B cell (primary cell): Measurements from ENCODE around the gene STMP1. TPM values are rescaled to one million over a fixed set of nuclear protein-coding genes. Genes with fewer than 3 reads are reported as not detected.

ENCODE experiments used
- ATAC-seq: fragments of 200-7000 bp; cut with Tn5 transposase; one replicate; pipeline ENCODE4 v1.10.0; 2021; ENCODE audit warnings: low read depth, mild to moderate bottlenecking, moderate number of reproducible peaks, moderate library complexity
- CTCF ChIA-PET: fragments of 350-600 bp; sonication (Branson Sonifier 250); formaldehyde crosslinking; loops from one replicate; lab custom pipeline; 2021; ENCODE audit warnings: antibody characterized with exemption, inconsistent platforms; lab: Charles Lee
- POLR2A ChIA-PET: fragments of 350-600 bp; sonication (Branson Sonifier 250); formaldehyde crosslinking; loops from one replicate; lab custom pipeline; 2021; ENCODE audit warnings: antibody characterized with exemption; lab: Charles Lee
- DNase-seq: peaks from one replicate; pipeline ENCODE4 v3.0.0; 2013
- H2AFZ ChIP-seq: 2 replicates; pipeline ENCODE4 v1.6.1; 2012; ENCODE audit warnings: mild to moderate bottlenecking, low read depth, low read length; ENCODE audit not compliant: insufficient read depth, poor library complexity, severe bottlenecking
- H3K27ac ChIP-seq, 2 donors: 1 replicate in 1 of 2; 2 replicates in 1 of 2; pipeline ENCODE4 v1.5.1; 2012 to 2013; ENCODE audit warnings: low read length in 2 of 2, mild to moderate bottlenecking in 2 of 2, moderate library complexity in 1 of 2
- H3K27me3 ChIP-seq, 4 experiments: fragments of 200-600 bp in 1 of 4; sonication (generic) in 1 of 4; replicated peaks in 1 of 4; 1 replicate in 2 of 4; 2 replicates in 2 of 4; pipeline versions ENCODE4 v1.6.1 to v1.7.0; 2013 to 2016; ENCODE audit warnings: low read length in 3 of 4, mild to moderate bottlenecking in 2 of 4, mixed read lengths in 1 of 4, moderate library complexity in 1 of 4; ENCODE audit not compliant: insufficient read depth in 4 of 4, control insufficient read depth in 3 of 4; ENCODE audit errors: control extremely low read depth in 1 of 4
- H3K36me3 ChIP-seq, 2 experiments: replicated peaks in 1 of 2; 1 replicate in 1 of 2; 2 replicates in 1 of 2; pipeline versions ENCODE4 v1.6.1 to v1.7.1; 2013; ENCODE audit warnings: low read length in 1 of 2; ENCODE audit not compliant: insufficient read depth in 2 of 2, control insufficient read depth in 1 of 2; ENCODE audit errors: control extremely low read depth in 1 of 2, extremely low read depth in 1 of 2
- H3K4me1 ChIP-seq, 2 donors: fragments of 200-600 bp in 1 of 2; sonication (generic) in 1 of 2; 1 replicate in 1 of 2; 2 replicates in 1 of 2; pipeline versions ENCODE4 v1.5.1 to v1.6.1; 2013 to 2017; ENCODE audit warnings: low read length in 2 of 2; ENCODE audit not compliant: control insufficient read depth in 2 of 2, insufficient read depth in 2 of 2
- H3K4me2 ChIP-seq: replicated peaks from 2 replicates; pipeline ENCODE3; 2012; ENCODE audit warnings: mild to moderate bottlenecking, low read depth, low read length; ENCODE audit not compliant: poor library complexity, severe bottlenecking
- H3K4me3 ChIP-seq, 5 experiments: fragments of 200-600 bp in 1 of 5; sonication (generic) in 1 of 5; 1 replicate in 3 of 5; 2 replicates in 2 of 5; pipeline versions ENCODE4 v1.5.1 to v1.7.0; 2011 to 2016; ENCODE audit warnings: low read length in 4 of 5, mild to moderate bottlenecking in 4 of 5, low read depth in 2 of 5, control low read depth in 1 of 5, moderate library complexity in 1 of 5; ENCODE audit not compliant: insufficient read depth in 1 of 5; ENCODE audit errors: control extremely low read depth in 1 of 5, extremely low read depth in 1 of 5
- H3K79me2 ChIP-seq: fragments of 200-600 bp; sonication (generic); one replicate; pipeline ENCODE4 v1.6.0; 2016; ENCODE audit warnings: low read length; ENCODE audit not compliant: control insufficient read depth, insufficient read depth
- H3K9ac ChIP-seq: fragments of 200-600 bp; sonication (generic); 2 replicates; pipeline ENCODE4 v1.6.1; 2017; ENCODE audit warnings: mild to moderate bottlenecking, low read length, moderate library complexity
- H3K9me3 ChIP-seq, 3 donors: one replicate each; pipeline versions ENCODE4 v1.6.1 to v1.7.1; 2013; ENCODE audit warnings: low read length in 2 of 3; ENCODE audit not compliant: control insufficient read depth in 2 of 3, insufficient read depth in 1 of 3; ENCODE audit errors: control extremely low read depth in 1 of 3
- H4K20me1 ChIP-seq: 2 replicates; pipeline ENCODE4 v1.6.0; 2012; ENCODE audit warnings: mild to moderate bottlenecking, low read length; ENCODE audit not compliant: insufficient read depth, control insufficient read depth, poor library complexity, severe bottlenecking
- H3K27ac Mint-ChIP-seq: one replicate; pipeline ENCODE4 v1.8.0; 2021; ENCODE audit warnings: mixed read lengths
- H3K27me3 Mint-ChIP-seq: one replicate; pipeline ENCODE4 v1.8.0; 2021; ENCODE audit warnings: mixed read lengths
- H3K4me1 Mint-ChIP-seq: one replicate; pipeline ENCODE4 v1.8.0; 2021; ENCODE audit warnings: mixed read lengths
- H3K4me3 Mint-ChIP-seq: one replicate; pipeline ENCODE4 v1.8.0; 2021; ENCODE audit warnings: mixed read lengths
- H3K9me3 Mint-ChIP-seq: one replicate; pipeline ENCODE4 v1.8.0; 2022; ENCODE audit warnings: mixed read lengths; ENCODE audit not compliant: insufficient read depth
- CTCF ChIP-seq: fragments of 200-600 bp; IDR thresholded peaks from one replicate; pipeline ENCODE4 v1.8.0; 2022; ENCODE audit warnings: antibody characterized with exemption, mild to moderate bottlenecking
- EZH2 ChIP-seq: IDR thresholded peaks from 2 replicates; pipeline ENCODE4 v1.6.1; 2012; ENCODE audit warnings: borderline replicate concordance, low read depth, mild to moderate bottlenecking, moderate library complexity, low read length; ENCODE audit not compliant: insufficient read depth, poor library complexity, severe bottlenecking
- WGBS: methylation state at CpG from one replicate; pipeline ENCODE4 v1.1.5; 2013; ENCODE audit warnings: missing lambda C conversion rate; ENCODE audit not compliant: insufficient coverage; 5-methylcytosine and 5-hydroxymethylcytosine counted together
- intact Hi-C: fragments of 100-400 bp; cut with micrococcal nuclease; formaldehyde crosslinking; loops from one replicate; pipeline ENCODE4 v1.10.0; 2022
- polyA plus RNA-seq: library from polyadenylated mRNA; depleted of rRNA; stranded (reverse); fragments of >200 nt; gene quantifications from 2 replicates; pipeline ENCODE4 v1.2.3, GENCODE V29; 2012
- total RNA-seq, 2 donors: library from RNA; stranded (reverse); fragments of 120-200 nt in 1 of 2; gene quantifications; 1 replicate in 1 of 2; 2 replicates in 1 of 2; pipeline versions ENCODE4 v1.2.3 to v1.2.4, GENCODE V29; 2013 to 2022

Gene STMP1
- total and polyA plus RNA-seq, 2 donors (not counting 1 experiment from before 2014, with no cell fraction given): 11.0 to 33.5 TPM

- no peak for ATAC-seq
- Mint-ChIP-seq H3K4me1 (no peaks in the 10 kb centered on the region), H3K27ac (no peak overlapping the region), H3K27me3 (no peaks in the 10 kb centered on the region), H3K9me3 (no peaks in the 10 kb centered on the region), H3K4me3 (no peak overlapping the region)
- DNase-seq: no peak
- POLR2A ChIA-PET: no interaction called here
- no peaks in the 10 kb centered on the region for H3K36me3 ChIP-seq
- no peaks in the 10 kb centered on the region for H3K27me3 ChIP-seq
- intact Hi-C loops: no loop called here
- CTCF ChIA-PET: no interaction called here
- H3K27ac ChIP-seq: no peak overlapping the region
- H2AFZ ChIP-seq: no peak overlapping the region
- H3K4me1 ChIP-seq: no peaks in the 10 kb centered on the region
- no peak overlapping the region for H3K4me2 ChIP-seq
- no peak overlapping the region for H3K9ac ChIP-seq
- no peaks in the 10 kb centered on the region for H4K20me1 ChIP-seq
- TF ChIP-seq CTCF: no peak
- no peaks in the 10 kb centered on the region for H3K9me3 ChIP-seq
- H3K79me2 ChIP-seq: no peaks in the 10 kb centered on the region
- H3K4me3 ChIP-seq: no peak overlapping the region
- WGBS: 70% methylated on average over 1 of the region's 2 CpGs
Observed at GRCh38 chr7:135704074-135704473, 41.8 kb downstream of the STMP1 start.

GRCh38 chr7:135704698-135705097 lies 42.4 kb downstream of the STMP1 start:
- Histone ChIP-seq H3K4me2 (no peak overlapping the region), H3K79me2 (no peaks in the 10 kb centered on the region), H3K36me3 (no peaks in the 10 kb centered on the region), H3K27ac (no peak overlapping the region), H3K4me1 (no peaks in the 10 kb centered on the region), H3K9ac (no peak overlapping the region), H3K4me3 (no peak overlapping the region), H3K27me3 (no peaks in the 10 kb centered on the region), H2AFZ (no peak overlapping the region), H4K20me1 (no peaks in the 10 kb centered on the region), H3K9me3 (no peaks in the 10 kb centered on the region)
- H3K9me3 Mint-ChIP-seq: no peaks in the 10 kb centered on the region
- ChIA-PET CTCF (no interaction called here), POLR2A (no interaction called here)
- 86% methylated on average over 4 of the region's 5 CpGs for WGBS
- H3K27me3 Mint-ChIP-seq: no peaks in the 10 kb centered on the region
- TF ChIP-seq EZH2 (no peak), CTCF (no peak)
- ATAC-seq (no peak), DNase-seq (no peak)
- H3K4me3 Mint-ChIP-seq: no peak overlapping the region
- H3K27ac Mint-ChIP-seq: no peak overlapping the region
- intact Hi-C loops: no loop called here
- no peaks in the 10 kb centered on the region for H3K4me1 Mint-ChIP-seq
